ENCODE measurements around the gene ZNF644. TPM values are rescaled to one million over a fixed set of nuclear protein-coding genes. Genes with fewer than 3 reads are reported as not detected.

ZNF644 gene
- total RNA-seq, 1 experiment from 2014 or later = 55.9 TPM

- Histone ChIP-seq H3K9me2 (ENCODE audit: insufficient read depth) (no peaks in the 10 kb centered on the region), H3K36me3 (ENCODE audit: control insufficient read depth in 1 of 2, insufficient read depth in 2 of 2, low read length in 2 of 2) (no peaks in the 10 kb centered on the region), H2AFZ (ENCODE audit: low read depth, low read length, poor library complexity, severe bottlenecking) (no peak overlapping the region), H3K9ac (ENCODE audit: low read length) (no peak overlapping the region), H3K4me1 (ENCODE audit: control insufficient read depth in 1 of 2, insufficient read depth in 2 of 2, low read length in 2 of 2) (no peaks in the 10 kb centered on the region), H3K27me3 (ENCODE audit: insufficient read depth, low read length) (no peaks in the 10 kb centered on the region), H3K4me3 (replicated peaks in 1 of 2; ENCODE audit: low read depth in 1 of 2, low read length in 2 of 2) (no peak overlapping the region), H4K20me1 (ENCODE audit: insufficient read depth) (no peaks in the 10 kb centered on the region), H3K4me2 (ENCODE audit: low read length) (no peak overlapping the region), H3K27ac (ENCODE audit: low read depth, low read length) (no peak overlapping the region), H3K9me3 (ENCODE audit: control insufficient read depth in 1 of 2, insufficient read depth in 1 of 2, low read depth in 1 of 2, low read length in 2 of 2) (peaks cover 13 to 14% of the 10 kb centered on the region in 2 experiments; a peak in 2 of 4 replicates), H3K79me2 (ENCODE audit: insufficient read depth, low read length) (no peaks in the 10 kb centered on the region)
- ChIA-PET CTCF (no interaction called here), POLR2A (no interaction called here), RAD21 (ENCODE audit: low non-redundant PET in 1 of 2, low total read pairs in 2 of 2, uncharacterized antibody in 2 of 2, unreplicated experiment in 2 of 2) (no interaction called here)
- no TSS peak for BruUV-seq (replicated peaks)
- ATAC-seq (no peak), DNase-seq (ENCODE audit: low read depth, low spot score) (no peak)
- TF ChIP-seq, protein P1, sequence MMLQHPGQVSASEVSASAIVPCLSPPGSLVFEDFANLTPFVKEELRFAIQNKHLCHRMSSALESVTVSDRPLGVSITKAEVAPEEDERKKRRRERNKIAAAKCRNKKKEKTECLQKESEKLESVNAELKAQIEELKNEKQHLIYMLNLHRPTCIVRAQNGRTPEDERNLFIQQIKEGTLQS (IDR thresholded peaks at IDR 0.05) = no peak
- TF ChIP-seq JUND (IDR thresholded peaks at IDR 0.05) (no peak), YY1 (IDR thresholded peaks at IDR 0.05; ENCODE audit: extremely low read depth, insufficient replicate concordance, low read depth, low read length) (no peak), CEBPB (IDR thresholded peaks at IDR 0.05; ENCODE audit: low read depth) (no peak), EGR1 (IDR thresholded peaks at IDR 0.05; ENCODE audit: low read depth) (no peak), RAD21 (IDR thresholded peaks at IDR 0.05; ENCODE audit: low read depth) (no peak), POLR2AphosphoS5 (IDR thresholded peaks at IDR 0.05; ENCODE audit: low read depth, low read length) (no peak), SP1 (IDR thresholded peaks at IDR 0.05; ENCODE audit: low read depth) (no peak), TCF7L2 (IDR thresholded peaks at IDR 0.05; ENCODE audit: borderline replicate concordance, extremely low read depth, insufficient read depth, insufficient read length) (no peak)
- intact Hi-C loops (cut with micrococcal nuclease) = no loop called here
These were observed 145.7 kb downstream of the ZNF644 start for GRCh38 chr1:90876101-90876500.
